ENCODE measurements around the gene PARK7.

PARK7 gene

DNA sequence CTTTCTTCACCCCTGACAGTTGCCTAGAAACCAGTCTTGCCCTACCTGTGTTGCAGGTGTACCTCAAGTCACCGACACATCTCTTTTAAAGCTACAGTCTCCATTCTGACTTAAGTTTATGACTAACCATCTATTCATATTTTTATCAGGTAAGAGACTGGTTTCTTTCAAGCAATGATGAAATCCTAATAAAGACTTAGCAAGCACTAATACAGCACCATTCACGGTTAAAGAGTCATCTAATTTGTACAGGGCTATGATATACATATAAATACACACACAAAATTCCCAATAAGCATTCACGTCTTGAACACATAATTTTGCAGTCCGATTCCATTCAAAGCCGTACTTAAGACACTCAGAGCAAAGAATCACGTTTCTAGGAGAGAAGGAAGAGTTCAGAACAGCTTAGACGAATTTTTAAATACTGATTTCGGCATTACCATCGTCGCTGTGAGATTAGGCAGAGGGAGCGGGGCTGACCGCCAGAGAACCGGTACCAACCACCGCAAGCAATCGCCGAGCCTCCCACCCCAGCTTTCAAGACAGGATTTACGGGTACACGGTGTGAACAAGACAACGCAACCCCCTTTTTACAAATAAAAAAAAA is 63.7 kb downstream of the PARK7 start:
- DNase-seq: peak; percentile 24

DNA sequence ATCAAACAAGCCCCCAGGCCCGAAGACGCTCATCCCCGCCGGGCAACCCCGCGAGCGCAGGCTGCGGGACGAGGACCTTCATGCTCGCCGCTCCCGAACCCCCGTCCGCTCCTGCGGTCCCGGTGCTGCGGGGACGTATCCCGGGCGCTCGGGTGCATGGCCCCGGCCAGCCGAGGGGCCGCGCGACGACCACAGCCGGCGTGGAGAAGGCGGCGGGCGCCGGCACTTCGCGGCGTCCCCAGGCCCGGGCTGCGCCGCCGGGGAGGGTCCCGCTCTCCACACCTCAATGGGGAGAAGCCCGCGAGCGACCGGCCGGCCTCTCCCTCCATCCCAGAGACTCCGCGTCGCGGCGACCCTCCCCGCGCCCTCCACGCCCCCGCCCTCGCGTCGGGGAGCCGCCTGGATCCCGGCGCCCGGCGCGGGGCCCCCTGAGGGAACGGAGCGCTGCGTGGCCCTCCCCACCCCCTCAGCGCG is 64.2 kb downstream of the PARK7 start:
- DNase-seq: no peak

DNA sequence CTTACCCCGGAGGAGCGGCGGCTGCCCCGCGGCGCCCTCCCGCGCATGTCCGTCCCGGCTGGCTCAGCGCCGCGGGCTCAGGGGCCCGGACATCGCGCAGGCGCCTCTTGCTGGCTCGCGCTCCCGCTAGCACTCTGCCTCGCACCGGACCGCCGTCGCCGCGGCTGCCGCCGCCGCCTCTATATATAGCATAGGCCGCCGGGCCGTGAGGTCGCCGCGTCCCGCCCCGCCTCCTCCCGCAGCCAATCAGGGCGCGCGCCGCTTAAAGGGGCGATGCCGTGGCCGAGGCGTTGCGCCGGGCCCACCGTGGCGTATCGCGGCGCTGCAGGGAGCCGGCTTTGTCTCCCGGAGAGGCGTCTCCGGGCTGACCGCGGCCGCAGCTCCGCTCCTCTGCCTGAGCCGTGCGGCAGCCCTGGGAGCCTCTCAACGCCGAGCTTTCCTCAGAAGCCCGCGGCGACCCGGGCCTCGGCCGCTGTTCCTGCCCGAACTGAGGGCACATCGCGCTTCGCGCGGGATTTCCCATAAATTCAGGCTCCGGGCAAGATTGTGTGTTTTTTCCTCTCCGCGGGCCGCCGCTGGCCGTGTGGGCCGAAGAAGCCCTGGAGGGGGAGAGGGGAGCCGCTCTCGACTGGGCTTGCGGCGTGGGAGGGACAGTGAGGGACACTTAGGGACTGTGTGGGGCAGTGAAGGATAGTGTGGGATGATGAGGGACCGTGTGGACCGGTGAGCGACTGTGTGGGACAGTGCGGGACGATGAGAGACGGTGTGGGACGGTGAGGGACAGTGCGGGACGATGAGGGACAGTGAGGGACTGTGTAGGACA is 64.9 kb downstream of the PARK7 start, which contains the start of gene ERRFI1:
TSS of gene ERRFI1 (minus strand) at position 157 of the 823 bp plus-strand sequence. CDS start 10,690 bp downstream, outside the sequence.
- peak; percentile 91 for DNase-seq

DNA sequence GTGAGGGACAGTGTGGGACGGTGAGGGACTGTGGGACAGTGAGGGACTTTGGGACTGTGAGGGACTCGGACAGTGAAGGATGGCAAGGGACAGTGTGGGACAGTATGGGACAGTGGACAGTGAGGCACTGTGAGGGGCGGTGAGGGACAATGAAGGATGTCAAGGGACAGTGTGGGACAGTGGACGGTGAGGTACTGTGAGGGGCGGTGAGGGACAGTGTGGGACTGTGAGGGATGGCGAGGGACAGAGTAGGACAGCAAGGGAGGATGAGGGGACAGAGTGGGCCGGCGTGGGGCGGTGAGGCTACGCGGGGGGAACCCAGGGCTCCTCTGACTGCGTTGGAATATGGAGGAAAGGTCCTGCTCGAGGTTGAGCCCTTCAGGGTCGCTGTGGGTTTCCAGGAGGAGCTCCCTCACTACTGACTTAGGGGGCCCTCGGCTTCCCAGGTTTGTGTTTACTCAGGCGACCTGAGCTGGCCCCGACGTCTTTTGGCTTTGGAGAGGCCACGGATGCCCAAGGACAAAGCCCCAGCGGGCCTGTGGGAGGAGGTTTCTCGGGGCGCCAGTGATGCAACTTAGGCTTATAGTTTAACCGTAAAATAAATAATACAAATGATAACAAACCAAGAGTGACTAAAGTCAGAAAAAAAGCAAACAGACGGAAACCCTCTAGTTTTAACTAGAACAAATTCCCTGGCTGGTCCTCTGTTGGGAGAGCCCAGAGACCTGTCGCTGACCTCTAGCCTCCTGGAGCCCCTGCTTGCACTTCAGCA is 65.7 kb downstream of the PARK7 start:
- DNase-seq: no peak

DNA sequence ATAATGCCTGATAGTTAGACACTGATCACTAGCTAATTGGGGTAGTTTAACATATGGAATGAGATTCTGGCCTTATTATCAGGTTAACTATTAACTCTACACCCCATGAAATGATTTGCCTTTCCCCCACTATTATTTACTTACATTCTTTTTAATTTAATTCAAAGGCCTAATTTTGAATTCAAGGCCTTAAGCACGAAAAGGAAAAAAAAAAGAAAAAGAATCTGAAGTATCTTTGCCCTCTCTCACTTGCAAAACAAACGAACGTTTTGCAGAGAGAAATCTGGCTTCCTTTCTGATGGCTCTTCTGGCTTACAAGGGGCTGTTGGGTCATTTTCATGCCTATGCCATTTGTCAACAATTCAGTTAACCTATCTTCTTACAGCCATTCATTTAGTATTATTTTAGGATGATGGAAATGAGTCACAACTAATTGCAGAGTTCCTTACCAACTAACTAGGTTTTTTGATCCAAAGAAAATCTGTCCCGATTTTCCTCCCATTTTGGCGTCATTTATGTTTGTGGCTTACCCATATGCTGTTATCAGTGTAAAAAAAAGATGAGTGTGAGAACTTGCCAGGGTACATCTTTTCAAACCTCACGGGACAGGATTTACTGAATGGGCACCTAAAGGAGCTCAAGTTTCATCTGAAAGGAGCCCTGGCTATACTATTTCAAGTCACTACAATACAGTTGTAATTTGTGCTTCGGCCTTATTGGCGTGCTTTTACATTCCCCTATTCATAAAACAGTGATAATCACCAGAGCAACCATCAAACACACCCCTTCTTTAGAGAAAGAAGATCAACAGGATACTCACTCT is 66.4 kb downstream of the PARK7 start:
- DNase-seq: no peak

DNA sequence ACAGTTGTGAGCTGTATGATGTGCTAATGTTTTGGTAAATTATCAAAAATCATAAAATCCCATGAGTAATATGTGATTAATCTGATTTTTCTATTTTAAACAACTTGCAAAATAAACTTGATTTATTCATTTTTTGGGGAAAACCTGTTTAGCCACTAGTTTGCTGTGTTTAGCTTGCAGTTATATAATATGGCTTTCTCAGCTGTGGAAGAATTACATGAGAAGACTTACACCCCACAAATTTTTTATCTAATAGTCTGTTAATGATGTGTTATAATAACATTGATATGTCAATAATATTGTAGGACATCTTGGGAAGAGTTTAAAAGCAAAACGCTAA is 67.0 kb downstream of the PARK7 start:
- DNase-seq: no peak

DNA sequence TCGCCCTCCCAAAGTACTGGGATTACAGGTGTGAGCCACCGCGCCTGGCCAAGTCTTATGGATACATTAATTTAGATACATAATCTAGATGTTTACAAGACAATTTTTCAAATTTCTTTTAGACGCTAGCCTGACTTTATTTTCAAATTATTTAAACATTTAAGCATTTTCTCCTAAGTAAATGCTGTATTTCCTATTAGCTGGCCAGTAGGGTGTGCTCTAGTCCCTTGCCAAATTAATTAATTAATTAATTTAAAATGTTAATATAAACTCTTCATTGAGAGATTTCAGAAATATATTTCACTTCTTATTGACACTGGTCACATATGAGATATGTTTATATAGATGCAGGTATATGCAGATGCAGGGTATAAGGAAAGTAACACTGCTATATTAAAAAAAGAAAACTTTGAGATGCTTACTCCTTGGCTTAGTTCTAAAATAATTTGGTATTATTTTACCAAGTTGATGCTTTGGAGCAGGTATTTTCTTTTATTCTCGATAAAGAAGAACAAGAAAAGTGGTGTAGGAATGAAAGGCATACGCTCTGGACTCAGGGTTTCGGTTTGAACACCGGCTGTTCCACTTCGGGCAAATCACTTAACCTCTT is 69.8 kb downstream of the PARK7 start:
- DNase-seq: peak; percentile 50

DNA sequence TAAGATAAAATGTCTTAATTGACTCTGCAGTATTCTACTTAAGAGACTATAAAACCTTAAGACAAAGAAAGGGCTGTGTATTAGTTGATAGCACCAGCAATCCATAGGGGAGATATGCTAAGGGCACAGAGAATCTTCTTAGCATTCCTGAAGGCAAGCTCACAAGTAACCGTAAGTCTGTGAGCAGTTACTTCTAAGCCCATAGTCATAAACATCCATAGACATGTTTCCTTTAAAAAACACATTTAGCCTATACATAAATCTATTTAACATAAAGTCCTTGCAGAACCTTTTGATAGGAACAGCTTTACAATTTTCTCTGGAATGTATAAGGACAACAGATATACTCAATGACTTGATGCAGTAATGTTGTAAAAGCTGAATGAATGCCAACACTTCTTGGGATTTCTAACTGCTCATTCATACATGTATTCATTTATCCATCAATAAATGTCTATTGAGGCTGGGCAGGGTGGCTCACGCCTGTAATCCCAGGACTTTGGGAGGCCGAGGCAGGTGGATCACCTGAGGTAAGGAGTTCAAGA is 70.9 kb downstream of the PARK7 start:
- DNase-seq: no peak

DNA sequence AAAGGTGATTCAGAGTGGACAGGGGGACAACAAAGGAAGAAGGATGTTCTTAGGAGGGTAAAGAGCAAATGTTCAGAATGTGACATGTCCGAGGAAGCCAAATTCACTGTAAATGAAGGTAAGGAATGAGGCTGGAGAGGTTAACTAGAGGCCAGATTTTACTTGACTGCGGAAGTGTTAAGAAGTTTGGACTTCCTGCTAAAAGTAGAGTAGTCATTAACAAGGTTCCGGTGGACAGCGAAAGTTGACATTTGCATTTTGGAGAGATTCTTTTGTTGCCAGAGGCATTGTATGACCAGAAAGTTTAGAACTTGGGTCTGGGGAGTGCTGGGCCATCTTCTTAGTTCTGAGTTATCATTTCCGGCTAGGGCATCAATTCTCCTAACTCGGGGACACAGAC is 71.8 kb downstream of the PARK7 start:
- no peak for DNase-seq

Measured in CD4-positive, alpha-beta T cell treated with Interleukin-17A for 4 hours (primary cell).